Loucy (cell line): ENCODE measurements around the gene KNSTRN.

Source experiments
- H2AFZ ChIP-seq: fragments of 200-600 bp; sonication (generic); 2 replicates; pipeline ENCODE4 v1.6.0; 2016; ENCODE audit warnings: antibody characterized with exemption, mild to moderate bottlenecking, low read length, moderate library complexity
- H3F3A ChIP-seq: fragments of 200-600 bp; 2 replicates; pipeline ENCODE4 v1.6.0; 2016; ENCODE audit warnings: antibody characterized with exemption, low read depth, mild to moderate bottlenecking
- H3K27me3 ChIP-seq: fragments of 200-600 bp; sonication (generic); 2 replicates; pipeline ENCODE4 v1.6.1; 2014; ENCODE audit warnings: low read length, mild to moderate bottlenecking; ENCODE audit not compliant: insufficient read depth, poor library complexity, severe bottlenecking
- H3K36me3 ChIP-seq: fragments of 200-600 bp; sonication (generic); 2 replicates; pipeline ENCODE4 v1.6.1; 2016; ENCODE audit warnings: low read length; ENCODE audit not compliant: insufficient read depth
- H3K4me1 ChIP-seq: fragments of 200-600 bp; sonication (generic); 2 replicates; pipeline ENCODE4 v1.5.1; 2014; ENCODE audit warnings: low read length, mild to moderate bottlenecking; ENCODE audit not compliant: insufficient read depth, poor library complexity, severe bottlenecking
- H3K4me2 ChIP-seq: fragments of 200-600 bp; sonication (generic); 2 replicates; pipeline ENCODE4 v1.6.0; 2014; ENCODE audit warnings: antibody characterized with exemption, low read length, low read depth, mild to moderate bottlenecking; ENCODE audit not compliant: poor library complexity, severe bottlenecking
- H3K4me3 ChIP-seq: fragments of 200-600 bp; sonication (generic); 2 replicates; pipeline ENCODE4 v1.5.1; 2014; ENCODE audit warnings: low read length, mild to moderate bottlenecking, mixed read lengths; ENCODE audit not compliant: poor library complexity, severe bottlenecking
- H3K79me2 ChIP-seq: fragments of 200-600 bp; sonication (generic); 2 replicates; pipeline ENCODE4 v1.6.1; 2014; ENCODE audit warnings: low read length; ENCODE audit not compliant: insufficient read depth
- H3K9ac ChIP-seq: fragments of 200-600 bp; sonication (generic); 2 replicates; pipeline ENCODE4 v1.6.0; 2014; ENCODE audit warnings: mild to moderate bottlenecking, low read depth, low read length, moderate library complexity; ENCODE audit not compliant: poor library complexity, severe bottlenecking
- H3K9me2 ChIP-seq: fragments of 200-600 bp; sonication (generic); replicated peaks from 2 replicates; pipeline ENCODE4 v1.6.1; 2016; ENCODE audit warnings: low read depth, low read length, mixed read lengths
- H3K9me3 ChIP-seq: fragments of 200-600 bp; sonication (generic); 2 replicates; pipeline ENCODE4 v1.6.1; 2014; ENCODE audit warnings: mild to moderate bottlenecking, antibody characterized with exemption, low read length, low read depth; ENCODE audit not compliant: insufficient read depth
- H4K20me1 ChIP-seq: fragments of 200-600 bp; sonication (generic); 2 replicates; pipeline ENCODE4 v1.6.0; 2014; ENCODE audit warnings: antibody characterized with exemption, low read length, mild to moderate bottlenecking; ENCODE audit not compliant: insufficient read depth, poor library complexity, severe bottlenecking
- CTCF ChIP-seq: fragments of 200-600 bp; sonication (generic); conservative IDR thresholded peaks from 2 replicates; pipeline ENCODE4 v1.5.1; 2014; ENCODE audit warnings: mild to moderate bottlenecking, antibody characterized with exemption, low read length
- EZH2phosphoT487 ChIP-seq: fragments of 200-600 bp; IDR thresholded peaks from 2 replicates; pipeline ENCODE4 v1.6.1; 2018; ENCODE audit warnings: antibody characterized with exemption, mild to moderate bottlenecking, moderate library complexity, borderline replicate concordance

KNSTRN gene

GRCh38 chr15:40412095-40412759 lies 29.7 kb downstream of the KNSTRN start:
- TF ChIP-seq EZH2phosphoT487 (no peak), CTCF (no peak)
- peaks cover 24% of the 10 kb centered on the region for H3K4me1 ChIP-seq
- H3K9me3 ChIP-seq, result no peaks in the 10 kb centered on the region
- peaks cover 33% of the 10 kb centered on the region for H4K20me1 ChIP-seq
- H3K27me3 ChIP-seq, result no peaks in the 10 kb centered on the region
- no peak overlapping the region for H3K4me2 ChIP-seq
- H3K4me3 ChIP-seq, result no peak overlapping the region
- H3K79me2 ChIP-seq, result peaks cover 48% of the 10 kb centered on the region
- H2AFZ ChIP-seq, result no peak overlapping the region
- no peaks in the 10 kb centered on the region for H3F3A ChIP-seq
- peaks cover 60% of the 10 kb centered on the region for H3K36me3 ChIP-seq
- H3K9me2 ChIP-seq, result no peaks in the 10 kb centered on the region
- no peak overlapping the region for H3K9ac ChIP-seq

- peaks cover 16% of the 10 kb centered on the region for H3K4me1 ChIP-seq
- H3K36me3 ChIP-seq, result peaks cover 63% of the 10 kb centered on the region
- TF ChIP-seq EZH2phosphoT487 (no peak), CTCF (no peak)
These were observed 30.5 kb downstream of the KNSTRN start for GRCh38 chr15:40413036-40413435.

GRCh38 chr15:40414816-40415215 lies 32.3 kb downstream of the KNSTRN start:
- no peak overlapping the region for H3K9ac ChIP-seq
- peaks cover 11% of the 10 kb centered on the region for H3K4me1 ChIP-seq
- no peak overlapping the region for H3K4me2 ChIP-seq
- TF ChIP-seq EZH2phosphoT487 (no peak), CTCF (no peak)
- no peak overlapping the region for H2AFZ ChIP-seq
- H3K9me2 ChIP-seq, result no peaks in the 10 kb centered on the region
- H3K36me3 ChIP-seq, result peaks cover 67% of the 10 kb centered on the region
- H3F3A ChIP-seq, result no peaks in the 10 kb centered on the region
- H3K79me2 ChIP-seq, result peaks cover 23% of the 10 kb centered on the region; the same call in 1 of the 2 replicates
- H3K27me3 ChIP-seq, result no peaks in the 10 kb centered on the region
- H4K20me1 ChIP-seq, result peaks cover 9% of the 10 kb centered on the region
- H3K9me3 ChIP-seq, result no peaks in the 10 kb centered on the region
- no peak overlapping the region for H3K4me3 ChIP-seq

More at GRCh38 chr15:40413036-40413435, 30.5 kb downstream of the KNSTRN start:
- H3K9me3 ChIP-seq, result no peaks in the 10 kb centered on the region
- no peaks in the 10 kb centered on the region for H3K9me2 ChIP-seq
- no peaks in the 10 kb centered on the region for H3K27me3 ChIP-seq
- H3K4me3 ChIP-seq, result no peak overlapping the region
- peaks cover 24% of the 10 kb centered on the region for H4K20me1 ChIP-seq
- H3K79me2 ChIP-seq, result peaks cover 40% of the 10 kb centered on the region
- no peak overlapping the region for H3K9ac ChIP-seq
- H3K4me2 ChIP-seq, result no peak overlapping the region
- no peaks in the 10 kb centered on the region for H3F3A ChIP-seq
- no peak overlapping the region for H2AFZ ChIP-seq
